ENCODE data around the gene SV2C.

- TF ChIP-seq, protein P1, sequence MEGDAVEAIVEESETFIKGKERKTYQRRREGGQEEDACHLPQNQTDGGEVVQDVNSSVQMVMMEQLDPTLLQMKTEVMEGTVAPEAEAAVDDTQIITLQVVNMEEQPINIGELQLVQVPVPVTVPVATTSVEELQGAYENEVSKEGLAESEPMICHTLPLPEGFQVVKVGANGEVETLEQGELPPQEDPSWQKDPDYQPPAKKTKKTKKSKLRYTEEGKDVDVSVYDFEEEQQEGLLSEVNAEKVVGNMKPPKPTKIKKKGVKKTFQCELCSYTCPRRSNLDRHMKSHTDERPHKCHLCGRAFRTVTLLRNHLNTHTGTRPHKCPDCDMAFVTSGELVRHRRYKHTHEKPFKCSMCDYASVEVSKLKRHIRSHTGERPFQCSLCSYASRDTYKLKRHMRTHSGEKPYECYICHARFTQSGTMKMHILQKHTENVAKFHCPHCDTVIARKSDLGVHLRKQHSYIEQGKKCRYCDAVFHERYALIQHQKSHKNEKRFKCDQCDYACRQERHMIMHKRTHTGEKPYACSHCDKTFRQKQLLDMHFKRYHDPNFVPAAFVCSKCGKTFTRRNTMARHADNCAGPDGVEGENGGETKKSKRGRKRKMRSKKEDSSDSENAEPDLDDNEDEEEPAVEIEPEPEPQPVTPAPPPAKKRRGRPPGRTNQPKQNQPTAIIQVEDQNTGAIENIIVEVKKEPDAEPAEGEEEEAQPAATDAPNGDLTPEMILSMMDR (IDR thresholded peaks at IDR 0.05; ENCODE audit: low read length), result no peak
- no peak for TF ChIP-seq EZH2 (optimal IDR thresholded peaks at IDR 0.05; ENCODE audit: low read depth, low read length)
These were observed 147.6 kb downstream of the SV2C start for GRCh38 chr5:76230711-76231285.
